ENCODE results near the gene CNKSR1.

CNKSR1 gene

DNA sequence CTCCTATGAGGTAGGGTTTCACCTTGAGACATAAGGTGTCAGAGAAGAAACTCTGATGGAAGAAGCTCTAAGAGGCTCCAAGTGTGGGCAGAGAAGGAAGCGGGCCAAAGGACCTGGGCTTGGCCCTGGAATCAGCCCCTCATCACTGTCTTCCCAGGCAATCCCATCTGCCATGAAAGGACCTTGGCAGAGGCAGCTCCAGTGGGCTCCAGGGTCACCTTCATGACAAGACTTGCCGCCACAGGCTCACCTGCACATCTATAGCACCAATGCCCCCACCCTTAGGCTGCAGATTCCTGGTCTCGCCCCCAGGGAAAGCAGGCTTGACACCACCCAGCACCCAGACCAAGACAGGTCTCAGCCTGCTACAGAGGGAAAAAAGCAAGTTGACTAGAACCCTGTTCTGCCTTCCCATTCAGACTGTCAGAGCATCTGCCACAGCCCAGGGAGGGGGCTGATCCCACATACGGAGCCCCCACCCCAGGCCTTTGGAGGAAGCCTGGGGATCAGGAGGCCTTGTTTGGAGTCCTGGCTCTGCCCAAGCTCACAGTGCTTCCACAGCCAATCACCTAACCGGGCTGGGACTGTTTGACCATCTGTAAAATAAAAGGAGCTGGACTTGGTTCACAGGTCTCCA is 18.9 kb upstream of the CNKSR1 start:
- no peaks in the 10 kb centered on the region for H3K79me2 ChIP-seq (ENCODE audit: control insufficient read depth, insufficient read depth, low read length)

GRCh38 chr1:26158908-26159742 is 18.2 kb upstream of the CNKSR1 start, which contains the start of gene FAM110D:
TSS of gene FAM110D (plus strand) at chr1:26159079. CDS start at chr1:26161292, 2,213 bp downstream.
- H3K27ac ChIP-seq (ENCODE audit: low read depth, low read length), result no peak within 1 kb of the TSS
- H3K36me3 ChIP-seq (ENCODE audit: control insufficient read depth, insufficient read depth, low read length), result no peaks in the 10 kb centered on the region
- peak within 1 kb of the TSS; percentile 95 for H2AK5ac ChIP-seq (ENCODE audit: low read length)
- peak within 1 kb of the TSS; percentile 59 for H3K9ac ChIP-seq (ENCODE audit: low read length)
- no peaks in the 10 kb centered on the region for H3K79me2 ChIP-seq (ENCODE audit: control insufficient read depth, insufficient read depth, low read length)
- WGBS (ENCODE audit: extremely low coverage, insufficient coverage, low lambda C conversion rate), result no CpG with 5 or more reads among the region's 6 CpGs
- H3K56ac ChIP-seq (ENCODE audit: low read length), result peak within 1 kb of the TSS; percentile 85
- H3K18ac ChIP-seq (ENCODE audit: low read length), result peak within 1 kb of the TSS; percentile 76
- H4K8ac ChIP-seq (ENCODE audit: low read depth, low read length), result no peak within 1 kb of the TSS
- no peaks in the 10 kb centered on the region for H3K79me1 ChIP-seq (ENCODE audit: low read length)
- peak within 1 kb of the TSS; percentile 19 for H2BK120ac ChIP-seq (ENCODE audit: low read depth, low read length)
- peaks cover 32% of the 10 kb centered on the region for H3K4me1 ChIP-seq (ENCODE audit: control insufficient read depth, low read depth, low read length)
- peaks cover 6% of the 10 kb centered on the region for H3K27me3 ChIP-seq (ENCODE audit: insufficient read depth, low read length, poor library complexity)
- H3K23ac ChIP-seq (ENCODE audit: low read length), result peak within 1 kb of the TSS; percentile 66
- no peak within 1 kb of the TSS for H4K5ac ChIP-seq (ENCODE audit: low read length)
- no peak within 1 kb of the TSS for H3K4me3 ChIP-seq (ENCODE audit: low read length)
- H2BK5ac ChIP-seq (ENCODE audit: low read length), result peak within 1 kb of the TSS; percentile 83
- H3K4me2 ChIP-seq (ENCODE audit: low read length), result peak within 1 kb of the TSS; percentile 51
- H3K4ac ChIP-seq (ENCODE audit: low read depth, low read length), result peak within 1 kb of the TSS; percentile 74
- H2BK15ac ChIP-seq (replicated peaks; ENCODE audit: low read depth), result peak within 1 kb of the TSS; percentile 29
- peak; percentile 65 for DNase-seq

More for the DNA sequence above, 18.9 kb upstream of the CNKSR1 start:
- Histone ChIP-seq H3K56ac (ENCODE audit: low read length) (peak overlapping the region; percentile 71), H3K18ac (ENCODE audit: low read length) (peak overlapping the region; percentile 76), H2AK5ac (ENCODE audit: low read length) (peak overlapping the region; percentile 95), H4K8ac (ENCODE audit: low read depth, low read length) (no peak overlapping the region), H4K5ac (ENCODE audit: low read length) (no peak overlapping the region), H3K4me2 (ENCODE audit: low read length) (no peak overlapping the region), H2BK15ac (replicated peaks; ENCODE audit: low read depth) (peak overlapping the region; percentile 29), H2BK5ac (ENCODE audit: low read length) (peak overlapping the region; percentile 64), H3K23ac (ENCODE audit: low read length) (no peak overlapping the region), H3K4me1 (ENCODE audit: control insufficient read depth, low read depth, low read length) (peaks cover 32% of the 10 kb centered on the region), H3K27ac (ENCODE audit: low read depth, low read length) (no peak overlapping the region), H3K27me3 (ENCODE audit: insufficient read depth, low read length, poor library complexity) (peaks cover 6% of the 10 kb centered on the region), H2BK120ac (ENCODE audit: low read depth, low read length) (peak overlapping the region; percentile 5), H3K79me1 (ENCODE audit: low read length) (no peaks in the 10 kb centered on the region), H3K9ac (ENCODE audit: low read length) (peak overlapping the region; percentile 22), H3K4me3 (ENCODE audit: low read length) (no peak overlapping the region), H3K36me3 (ENCODE audit: control insufficient read depth, insufficient read depth, low read length) (no peaks in the 10 kb centered on the region), H3K4ac (ENCODE audit: low read depth, low read length) (no peak overlapping the region)
- WGBS (ENCODE audit: extremely low coverage, insufficient coverage, low lambda C conversion rate), result no CpG with 5 or more reads among the region's 5 CpGs
- DNase-seq, result no peak

- no peaks in the 10 kb centered on the region for H3K36me3 ChIP-seq (ENCODE audit: control insufficient read depth, insufficient read depth, low read length)
- H3K9ac ChIP-seq (ENCODE audit: low read length), result no peak overlapping the region
- no peak overlapping the region for H2BK120ac ChIP-seq (ENCODE audit: low read depth, low read length)
- H2AK5ac ChIP-seq (ENCODE audit: low read length), result no peak overlapping the region
- no peak overlapping the region for H3K4me2 ChIP-seq (ENCODE audit: low read length)
- peak overlapping the region; percentile 2 for H3K18ac ChIP-seq (ENCODE audit: low read length)
- H4K8ac ChIP-seq (ENCODE audit: low read depth, low read length), result no peak overlapping the region
- no CpG with 5 or more reads among the region's 4 CpGs for WGBS (ENCODE audit: extremely low coverage, insufficient coverage, low lambda C conversion rate)
- H2BK15ac ChIP-seq (replicated peaks; ENCODE audit: low read depth), result no peak overlapping the region
- H4K5ac ChIP-seq (ENCODE audit: low read length), result no peak overlapping the region
- H3K79me2 ChIP-seq (ENCODE audit: control insufficient read depth, insufficient read depth, low read length), result no peaks in the 10 kb centered on the region
- no peak overlapping the region for H3K23ac ChIP-seq (ENCODE audit: low read length)
- no peak overlapping the region for H3K4me3 ChIP-seq (ENCODE audit: low read length)
- peaks cover 34% of the 10 kb centered on the region for H3K4me1 ChIP-seq (ENCODE audit: control insufficient read depth, low read depth, low read length)
- no peak overlapping the region for H3K4ac ChIP-seq (ENCODE audit: low read depth, low read length)
- no peak for DNase-seq
- peaks cover 6% of the 10 kb centered on the region for H3K27me3 ChIP-seq (ENCODE audit: insufficient read depth, low read length, poor library complexity)
- H3K56ac ChIP-seq (ENCODE audit: low read length), result peak overlapping the region; percentile 85
- H3K27ac ChIP-seq (ENCODE audit: low read depth, low read length), result no peak overlapping the region
- no peak overlapping the region for H2BK5ac ChIP-seq (ENCODE audit: low read length)
- no peaks in the 10 kb centered on the region for H3K79me1 ChIP-seq (ENCODE audit: low read length)
These were observed 17.6 kb upstream of the CNKSR1 start for GRCh38 chr1:26159743-26160039.

- DNase-seq, result no peak
- H3K4ac ChIP-seq (ENCODE audit: low read depth, low read length), result no peak overlapping the region
- H3K4me1 ChIP-seq (ENCODE audit: control insufficient read depth, low read depth, low read length), result peaks cover 37% of the 10 kb centered on the region
- peak overlapping the region; percentile 71 for H3K9ac ChIP-seq (ENCODE audit: low read length)
- H3K4me2 ChIP-seq (ENCODE audit: low read length), result peak overlapping the region; percentile 74
- no peak overlapping the region for H4K8ac ChIP-seq (ENCODE audit: low read depth, low read length)
- H3K18ac ChIP-seq (ENCODE audit: low read length), result no peak overlapping the region
- H3K4me3 ChIP-seq (ENCODE audit: low read length), result no peak overlapping the region
- no peaks in the 10 kb centered on the region for H3K79me1 ChIP-seq (ENCODE audit: low read length)
- H3K27me3 ChIP-seq (ENCODE audit: insufficient read depth, low read length, poor library complexity), result peaks cover 6% of the 10 kb centered on the region
- no peak overlapping the region for H2BK15ac ChIP-seq (replicated peaks; ENCODE audit: low read depth)
- WGBS (ENCODE audit: extremely low coverage, insufficient coverage, low lambda C conversion rate), result no CpG with 5 or more reads among the region's 18 CpGs
- no peak overlapping the region for H2BK5ac ChIP-seq (ENCODE audit: low read length)
- H3K27ac ChIP-seq (ENCODE audit: low read depth, low read length), result no peak overlapping the region
- peak overlapping the region; percentile 89 for H3K56ac ChIP-seq (ENCODE audit: low read length)
- H3K79me2 ChIP-seq (ENCODE audit: control insufficient read depth, insufficient read depth, low read length), result no peaks in the 10 kb centered on the region
- peak overlapping the region; percentile 82 for H2AK5ac ChIP-seq (ENCODE audit: low read length)
- no peak overlapping the region for H2BK120ac ChIP-seq (ENCODE audit: low read depth, low read length)
- H4K5ac ChIP-seq (ENCODE audit: low read length), result no peak overlapping the region
- H3K36me3 ChIP-seq (ENCODE audit: control insufficient read depth, insufficient read depth, low read length), result no peaks in the 10 kb centered on the region
- H3K23ac ChIP-seq (ENCODE audit: low read length), result no peak overlapping the region
These were observed 16.5 kb upstream of the CNKSR1 start for GRCh38 chr1:26160527-26161414.

DNA sequence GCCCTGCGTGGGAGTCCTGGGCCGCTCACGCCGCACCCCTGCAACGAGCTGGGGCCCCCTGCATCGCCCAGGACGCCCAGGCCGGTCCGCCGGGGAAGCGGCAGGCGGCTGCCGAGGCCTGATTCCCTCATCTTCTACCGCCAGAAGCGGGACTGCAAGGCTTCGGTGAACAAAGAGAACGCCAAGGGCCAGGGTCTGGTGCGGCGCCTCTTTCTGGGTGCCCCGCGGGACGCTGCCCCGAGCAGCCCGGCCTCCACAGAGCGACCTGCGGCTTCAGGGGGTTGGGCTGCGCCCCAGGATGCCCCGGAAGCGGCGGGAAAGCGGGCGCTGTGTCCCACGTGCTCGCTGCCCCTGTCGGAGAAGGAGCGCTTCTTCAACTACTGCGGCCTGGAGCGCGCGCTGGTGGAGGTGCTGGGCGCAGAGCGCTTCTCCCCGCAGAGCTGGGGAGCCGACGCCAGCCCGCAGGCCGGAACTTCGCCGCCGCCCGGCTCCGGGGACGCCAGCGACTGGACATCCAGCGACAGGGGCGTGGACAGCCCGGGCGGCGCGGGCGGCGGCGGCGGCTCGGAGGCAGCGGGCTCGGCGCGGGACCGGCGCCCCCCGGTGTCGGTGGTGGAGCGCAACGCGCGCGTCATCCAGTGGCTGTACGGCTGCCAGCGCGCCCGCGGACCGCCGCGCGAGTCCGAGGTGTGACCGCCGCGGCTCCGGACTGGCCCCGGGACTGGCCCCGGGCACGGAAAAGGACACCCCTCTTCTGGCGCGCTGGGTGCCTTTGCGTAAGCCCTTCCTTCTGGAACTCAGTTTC is 15.7 kb upstream of the CNKSR1 start:
- H3K56ac ChIP-seq (ENCODE audit: low read length), result peak overlapping the region; percentile 89
- peaks cover 6% of the 10 kb centered on the region for H3K27me3 ChIP-seq (ENCODE audit: insufficient read depth, low read length, poor library complexity)
- H2AK5ac ChIP-seq (ENCODE audit: low read length), result no peak overlapping the region
- peaks cover 32% of the 10 kb centered on the region for H3K4me1 ChIP-seq (ENCODE audit: control insufficient read depth, low read depth, low read length)
- H2BK15ac ChIP-seq (replicated peaks; ENCODE audit: low read depth), result no peak overlapping the region
- H3K27ac ChIP-seq (ENCODE audit: low read depth, low read length), result no peak overlapping the region
- no peaks in the 10 kb centered on the region for H3K36me3 ChIP-seq (ENCODE audit: control insufficient read depth, insufficient read depth, low read length)
- peak overlapping the region; percentile 36 for H3K4ac ChIP-seq (ENCODE audit: low read depth, low read length)
- DNase-seq, result peak; percentile 77
- WGBS (ENCODE audit: extremely low coverage, insufficient coverage, low lambda C conversion rate), result no CpG with 5 or more reads among the region's 98 CpGs
- H3K4me3 ChIP-seq (ENCODE audit: low read length), result no peak overlapping the region
- H2BK120ac ChIP-seq (ENCODE audit: low read depth, low read length), result no peak overlapping the region
- peak overlapping the region; percentile 71 for H3K9ac ChIP-seq (ENCODE audit: low read length)
- no peak overlapping the region for H2BK5ac ChIP-seq (ENCODE audit: low read length)
- H3K18ac ChIP-seq (ENCODE audit: low read length), result peak overlapping the region; percentile 32
- no peak overlapping the region for H4K5ac ChIP-seq (ENCODE audit: low read length)
- peak overlapping the region; percentile 74 for H3K4me2 ChIP-seq (ENCODE audit: low read length)
- peak overlapping the region; percentile 80 for H3K23ac ChIP-seq (ENCODE audit: low read length)
- no peaks in the 10 kb centered on the region for H3K79me2 ChIP-seq (ENCODE audit: control insufficient read depth, insufficient read depth, low read length)
- H3K79me1 ChIP-seq (ENCODE audit: low read length), result no peaks in the 10 kb centered on the region
- H4K8ac ChIP-seq (ENCODE audit: low read depth, low read length), result no peak overlapping the region
